BJ (cell line): ENCODE data around the gene CUBN. TPM values are rescaled to one million over a fixed set of nuclear protein-coding genes. Genes with fewer than 3 reads are reported as not detected.

Source experiments
- CTCF ChIA-PET: fragments of 350-600 bp; formaldehyde crosslinking; extraction: SDS; loops from one replicate; lab custom pipeline; 2021; ENCODE audit warnings: antibody characterized with exemption, inconsistent platforms; lab: Yijun Ruan, JAX
- POLR2A ChIA-PET: fragments of 300-600 bp; sonication (Branson Sonifier 250); formaldehyde crosslinking; extraction: SDS; loops from one replicate; lab custom pipeline; 2021; ENCODE audit warnings: antibody characterized with exemption; lab: Charles Lee
- DNase-seq: peaks from one replicate; pipeline ENCODE4 v3.0.0-alpha.2; 2011; ENCODE audit warnings: low read depth
- H3K27me3 ChIP-seq: 2 replicates; pipeline ENCODE4 v1.6.0; 2011; ENCODE audit warnings: low read length; ENCODE audit not compliant: control insufficient read depth, insufficient read depth
- H3K36me3 ChIP-seq: 2 replicates; pipeline ENCODE4 v1.5.1; 2011; ENCODE audit warnings: low read length; ENCODE audit not compliant: control insufficient read depth, insufficient read depth
- H3K4me3 ChIP-seq: 2 replicates; pipeline ENCODE4 v1.5.1; 2011; ENCODE audit warnings: low read depth, mild to moderate bottlenecking, control low read depth, low read length
- CTCF ChIP-seq: IDR thresholded peaks from 2 replicates; pipeline ENCODE4 v1.5.1; 2011; ENCODE audit warnings: low read depth, mild to moderate bottlenecking, control low read depth, inconsistent platforms, low read length, moderate library complexity; ENCODE audit not compliant: insufficient read depth
- polyA plus RNA-seq: library from polyadenylated mRNA; depleted of rRNA; stranded (reverse); fragments of >200 nt; gene quantifications from 2 replicates; pipeline ENCODE4 v1.2.3, GENCODE V29; 2011

Gene CUBN
- polyA plus RNA-seq, 1 experiment = 0.39 TPM

GRCh38 chr10:17101910-17102266 is 27.7 kb downstream of the CUBN start:
- ChIA-PET POLR2A (no interaction called here), CTCF (no interaction called here)
- no peaks in the 10 kb centered on the region for H3K27me3 ChIP-seq
- TF ChIP-seq CTCF = no peak
- H3K36me3 ChIP-seq = no peaks in the 10 kb centered on the region
- no peak overlapping the region for H3K4me3 ChIP-seq
- DNase-seq = no peak

- H3K4me3 ChIP-seq = no peak overlapping the region
- H3K36me3 ChIP-seq = no peaks in the 10 kb centered on the region
- CTCF ChIA-PET = no interaction called here
- no peaks in the 10 kb centered on the region for H3K27me3 ChIP-seq
- POLR2A ChIA-PET = no interaction called here
- TF ChIP-seq CTCF = no peak
- no peak for DNase-seq
These were observed 28.2 kb downstream of the CUBN start for GRCh38 chr10:17101257-17101909.

- H3K36me3 ChIP-seq = no peaks in the 10 kb centered on the region
- no peak overlapping the region for H3K4me3 ChIP-seq
- no peak for DNase-seq
- CTCF ChIA-PET = no interaction called here
- no peak for TF ChIP-seq CTCF
- POLR2A ChIA-PET = no interaction called here
- no peaks in the 10 kb centered on the region for H3K27me3 ChIP-seq
These were observed 29.0 kb downstream of the CUBN start for GRCh38 chr10:17100586-17100985.

- H3K4me3 ChIP-seq = no peak overlapping the region
- no peaks in the 10 kb centered on the region for H3K36me3 ChIP-seq
- no peak for TF ChIP-seq CTCF
- CTCF ChIA-PET = interaction anchor here (0.6 to 0.7 kb wide), 2 partner anchors 15 to 269 kb away, joined by 3 read pairs; no protein-coding TSS in a partner anchor
- DNase-seq = no peak
- POLR2A ChIA-PET = no interaction called here
- no peaks in the 10 kb centered on the region for H3K27me3 ChIP-seq
These were observed 31.6 kb downstream of the CUBN start for GRCh38 chr10:17098012-17098411.

- ChIA-PET POLR2A (no interaction called here), CTCF (no interaction called here)
- no peaks in the 10 kb centered on the region for H3K27me3 ChIP-seq
- no peaks in the 10 kb centered on the region for H3K36me3 ChIP-seq
- DNase-seq = no peak
- H3K4me3 ChIP-seq = no peak overlapping the region
- TF ChIP-seq CTCF = no peak
These were observed 34.8 kb downstream of the CUBN start for GRCh38 chr10:17094844-17095243.
